Measurements from ENCODE around the gene ATG13.
"Not testable (repeated sequence)": the region's sequence is repeated elsewhere in the genome, so short reads cannot be mapped to it uniquely, and the experiment has no call there.

The ATG13 gene

GRCh38 chr11:46617134-46617971 is at the start of gene ATG13, which contains the start of gene HARBI1:
TSS of gene ATG13 (plus strand) at chr11:46617553. CDS start at chr11:46644292, 26,739 bp downstream.
TSS of gene HARBI1 (minus strand) at chr11:46617227. CDS start at chr11:46616237, 990 bp downstream.
- DNase-seq (ENCODE audit: low read depth in 1 of 2, low spot score in 1 of 2), result peak; percentile 80 to 90

DNA sequence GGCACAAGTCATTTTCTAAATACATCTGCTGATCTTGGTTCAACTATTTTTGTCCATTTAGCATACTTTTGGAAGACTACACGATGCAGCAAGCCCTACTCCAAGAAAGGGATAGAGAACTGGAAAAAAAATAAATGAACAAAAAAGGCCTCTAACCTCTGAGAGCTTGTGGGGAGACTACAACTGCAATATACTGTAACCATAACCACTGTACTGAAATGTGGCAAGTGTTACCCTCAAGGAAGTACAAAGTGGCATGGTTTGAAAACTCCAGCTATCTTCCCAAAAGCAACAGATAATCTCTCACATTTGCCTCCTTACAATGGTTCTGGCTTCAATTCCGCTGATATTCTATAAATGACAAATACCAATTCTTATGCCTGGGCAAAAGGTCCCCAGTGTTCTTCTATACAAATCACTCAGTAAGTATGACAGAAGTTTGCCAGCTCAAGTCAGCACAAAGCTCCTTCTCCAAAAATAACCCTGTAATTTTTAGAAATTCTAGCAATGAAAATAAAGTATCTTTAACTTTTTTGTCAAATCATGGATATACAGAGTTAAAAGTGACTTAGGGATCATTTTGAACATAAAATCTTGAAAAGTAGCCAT is 46.5 kb upstream of the ATG13 start:
- no peak for DNase-seq (ENCODE audit: low read depth in 1 of 2, low spot score in 1 of 2)

DNA sequence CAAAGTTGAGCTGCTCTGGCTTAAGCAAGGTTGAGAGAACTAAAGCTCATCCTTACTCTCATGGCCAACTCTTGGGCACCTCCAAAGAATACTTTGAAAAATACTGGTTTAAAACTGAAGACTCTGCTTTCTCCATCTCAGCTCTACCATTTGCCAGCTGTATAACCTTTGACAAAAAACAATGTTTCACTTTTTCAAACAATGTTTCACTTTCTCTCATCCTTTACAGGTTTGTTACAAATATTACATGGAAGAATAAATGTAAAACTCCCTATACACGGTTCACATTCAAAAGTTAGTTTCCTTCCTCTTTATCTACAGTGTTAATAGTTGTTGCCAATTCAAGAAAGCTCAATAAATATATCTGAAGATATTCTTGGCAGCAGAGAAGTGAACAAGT is 42.7 kb upstream of the ATG13 start:
- no peak for DNase-seq (ENCODE audit: low read depth in 1 of 2, low spot score in 1 of 2)

DNA sequence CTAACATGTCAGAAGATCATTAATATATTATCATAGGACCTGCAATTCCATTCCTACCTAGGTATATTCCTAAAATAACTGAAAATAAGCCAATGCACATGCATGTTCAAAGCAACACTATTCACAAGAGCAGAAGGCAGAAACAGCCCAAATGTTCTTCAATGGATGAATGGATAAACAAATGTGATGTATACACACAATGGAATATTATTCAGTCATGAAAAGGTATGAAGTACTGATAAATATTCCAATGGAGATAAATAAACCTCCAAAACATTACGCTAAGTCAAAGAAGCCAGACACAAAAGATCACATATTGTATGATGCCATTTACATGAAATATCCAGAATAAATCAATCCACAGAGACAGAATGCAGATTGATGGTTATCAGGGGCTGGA is 40.3 kb upstream of the ATG13 start:
- no peak for DNase-seq (ENCODE audit: low read depth in 1 of 2, low spot score in 1 of 2)

DNA sequence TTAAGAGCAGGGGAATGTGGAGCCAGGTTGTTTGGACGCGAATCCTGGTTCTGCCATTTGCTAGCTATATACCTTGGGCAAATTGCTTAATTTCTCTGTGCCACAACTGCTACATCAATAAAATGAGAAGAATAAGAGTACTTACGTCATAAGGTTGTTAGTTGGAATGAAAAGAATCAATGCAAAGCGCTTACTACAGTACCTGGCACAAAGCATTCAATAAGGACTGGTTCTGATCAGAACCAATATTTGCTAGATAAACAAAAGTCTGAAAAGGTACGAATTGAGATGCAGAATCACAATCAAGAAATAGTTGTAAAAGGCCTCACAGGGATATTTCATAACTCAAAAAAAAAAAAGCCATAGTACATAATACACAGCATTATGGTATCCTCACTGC is 34.8 kb upstream of the ATG13 start:
- no peak for DNase-seq (ENCODE audit: low read depth in 1 of 2, low spot score in 1 of 2)

DNA sequence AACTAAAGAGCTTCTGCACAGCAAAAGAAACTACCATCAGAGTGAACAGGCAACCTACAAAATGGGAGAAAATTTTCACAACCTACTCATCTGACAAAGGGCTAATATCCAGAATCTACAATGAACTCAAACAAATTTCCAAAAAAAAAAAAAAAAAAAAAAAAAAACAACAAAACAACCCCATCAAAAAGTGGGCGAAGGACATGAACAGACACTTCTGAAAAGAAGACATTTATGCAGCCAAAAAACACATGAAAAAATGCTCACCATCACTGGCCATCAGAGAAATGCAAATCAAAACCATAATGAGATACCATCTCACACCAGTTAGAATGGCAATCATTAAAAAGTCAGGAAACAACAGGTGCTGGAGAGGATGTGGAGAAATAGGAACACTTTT is 33.8 kb upstream of the ATG13 start:
- not testable (repeated sequence) for DNase-seq (ENCODE audit: low read depth in 1 of 2, low spot score in 1 of 2)

DNA sequence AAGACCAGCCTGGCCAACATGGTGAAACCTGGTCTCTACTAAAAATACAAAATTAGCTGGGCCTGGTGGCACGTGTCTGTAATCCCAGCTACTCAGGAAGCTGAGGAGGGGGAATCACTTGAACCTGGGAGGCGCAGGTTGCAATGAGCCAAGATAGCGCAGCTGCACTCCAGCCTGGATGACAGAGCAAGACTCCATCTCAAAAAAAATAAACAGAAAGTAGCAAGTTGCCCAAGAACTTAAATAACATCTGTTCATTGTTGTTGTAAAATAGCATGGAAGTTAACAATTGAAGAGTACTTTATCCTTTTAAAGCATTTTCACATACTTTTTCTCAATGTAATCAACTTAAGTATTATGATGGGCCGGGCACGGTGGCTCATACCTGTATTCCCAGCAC is 29.2 kb upstream of the ATG13 start:
- DNase-seq (ENCODE audit: low read depth in 1 of 2, low spot score in 1 of 2), result no peak

DNA sequence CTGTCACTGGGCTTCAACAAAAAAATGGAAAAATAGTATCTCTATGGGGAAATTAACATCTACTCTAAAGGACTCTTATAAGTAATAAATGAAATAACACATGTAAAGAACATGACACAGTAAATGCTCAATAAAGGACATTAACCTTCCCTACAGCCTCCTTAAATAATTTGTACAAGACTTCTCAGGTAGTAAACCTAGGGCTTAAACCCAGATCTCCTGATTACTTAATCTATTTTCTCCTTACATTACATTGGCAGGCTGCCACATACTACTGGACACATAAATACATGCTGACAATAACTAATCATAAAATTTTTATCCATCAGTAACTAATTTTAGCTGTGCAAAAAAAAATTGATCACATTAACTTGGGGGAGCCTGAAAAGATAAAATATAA is 28.4 kb upstream of the ATG13 start:
- no peak for DNase-seq (ENCODE audit: low read depth in 1 of 2, low spot score in 1 of 2)

DNA sequence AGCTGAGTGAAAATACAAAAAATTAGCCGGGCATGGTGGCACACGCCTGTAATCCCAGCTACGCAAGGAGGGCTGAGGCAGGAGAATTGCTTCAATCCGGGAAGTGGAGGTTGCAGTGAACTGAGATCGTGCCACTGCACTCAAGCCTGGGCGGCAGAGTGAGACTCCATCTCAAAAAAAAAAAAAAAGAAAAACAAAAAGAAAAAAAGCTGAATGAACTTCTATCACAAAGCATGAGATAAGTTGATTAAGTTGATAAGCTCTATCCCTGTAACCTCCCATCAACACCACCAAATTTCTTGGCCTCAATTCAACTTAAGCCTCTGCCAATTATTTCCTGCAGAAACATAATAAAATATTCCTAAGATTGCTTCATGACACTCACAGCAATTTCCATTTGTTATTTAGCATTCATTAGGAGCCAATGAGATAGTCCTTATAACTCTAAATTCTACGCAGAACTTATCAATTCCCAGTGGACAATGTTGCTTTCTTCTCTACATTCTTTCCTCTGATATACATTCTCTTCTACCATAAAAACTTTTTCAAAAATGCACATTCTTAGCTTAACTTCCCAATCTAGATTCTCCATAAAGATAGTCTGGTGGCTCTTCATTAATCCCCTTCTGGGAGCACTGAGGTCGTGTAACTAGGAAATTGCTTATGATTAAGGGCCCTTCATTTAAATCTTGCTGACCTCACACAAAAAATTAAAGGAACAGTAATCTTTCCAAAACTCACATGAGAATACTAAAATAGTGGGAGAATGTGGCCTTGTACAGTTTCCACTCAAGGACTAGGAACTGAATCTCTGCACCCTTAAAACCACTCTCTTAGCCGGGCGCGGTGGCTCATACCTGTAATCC is 26.4 kb upstream of the ATG13 start:
- DNase-seq (ENCODE audit: low read depth in 1 of 2, low spot score in 1 of 2), result no peak

GRCh38 chr11:46593550-46594373 is 23.6 kb upstream of the ATG13 start, which contains the start of gene AMBRA1:
TSS of gene AMBRA1 (minus strand) at chr11:46594023. CDS start at chr11:46548380, 45,643 bp downstream.
- peak; percentile 61 for DNase-seq (ENCODE audit: low read depth in 1 of 2, low spot score in 1 of 2)

- DNase-seq (ENCODE audit: low read depth in 1 of 2, low spot score in 1 of 2), result no peak
Measured at GRCh38 chr11:46594374-46594700, 23.0 kb upstream of the ATG13 start.

DNA sequence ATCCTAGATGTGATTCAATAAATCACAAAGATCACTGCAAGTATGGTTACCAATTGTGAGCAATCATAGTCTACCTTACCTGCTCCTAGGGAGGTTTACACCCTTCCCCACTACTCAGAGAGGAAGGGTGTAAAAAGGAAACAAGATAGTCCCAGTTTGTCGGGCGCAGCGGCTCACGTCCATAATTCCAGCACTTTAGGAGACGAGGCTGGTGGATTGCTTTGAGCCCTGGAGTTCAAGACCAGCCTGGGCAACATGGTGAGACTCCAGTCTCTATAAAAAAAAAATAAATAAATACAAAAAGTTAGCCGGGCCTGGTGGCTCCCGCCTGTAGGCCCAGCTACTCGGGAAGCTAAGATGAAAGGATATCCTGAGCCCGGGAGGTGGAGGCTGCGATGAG is 22.6 kb upstream of the ATG13 start:
- no peak for DNase-seq (ENCODE audit: low read depth in 1 of 2, low spot score in 1 of 2)

DNA sequence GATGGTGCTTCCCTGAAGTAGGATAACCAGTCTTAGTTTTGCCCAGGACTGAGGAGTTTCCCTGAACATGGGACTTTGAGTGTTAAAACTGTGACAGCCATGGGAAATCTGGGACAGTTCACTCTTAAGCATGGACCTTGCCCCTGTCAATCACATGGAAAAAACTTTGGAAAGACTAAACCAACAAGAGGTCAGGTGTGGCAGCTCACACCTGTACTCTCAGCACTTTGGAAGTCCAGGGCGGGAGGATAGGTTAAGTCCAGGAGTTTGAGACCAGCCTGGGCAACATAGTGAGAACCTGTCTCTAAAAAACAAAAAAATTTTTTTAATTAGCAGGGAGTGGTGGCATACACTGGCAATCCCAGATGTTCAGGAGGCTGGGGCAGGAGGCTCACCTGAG is 20.2 kb upstream of the ATG13 start:
- DNase-seq (ENCODE audit: low read depth in 1 of 2, low spot score in 1 of 2), result no peak

- DNase-seq (ENCODE audit: low read depth in 1 of 2, low spot score in 1 of 2), result no peak
Measured at GRCh38 chr11:46597609-46598219, 19.6 kb upstream of the ATG13 start.

- no peak for DNase-seq (ENCODE audit: low read depth in 1 of 2, low spot score in 1 of 2)
Measured at GRCh38 chr11:46599340-46600193, 17.8 kb upstream of the ATG13 start.

DNA sequence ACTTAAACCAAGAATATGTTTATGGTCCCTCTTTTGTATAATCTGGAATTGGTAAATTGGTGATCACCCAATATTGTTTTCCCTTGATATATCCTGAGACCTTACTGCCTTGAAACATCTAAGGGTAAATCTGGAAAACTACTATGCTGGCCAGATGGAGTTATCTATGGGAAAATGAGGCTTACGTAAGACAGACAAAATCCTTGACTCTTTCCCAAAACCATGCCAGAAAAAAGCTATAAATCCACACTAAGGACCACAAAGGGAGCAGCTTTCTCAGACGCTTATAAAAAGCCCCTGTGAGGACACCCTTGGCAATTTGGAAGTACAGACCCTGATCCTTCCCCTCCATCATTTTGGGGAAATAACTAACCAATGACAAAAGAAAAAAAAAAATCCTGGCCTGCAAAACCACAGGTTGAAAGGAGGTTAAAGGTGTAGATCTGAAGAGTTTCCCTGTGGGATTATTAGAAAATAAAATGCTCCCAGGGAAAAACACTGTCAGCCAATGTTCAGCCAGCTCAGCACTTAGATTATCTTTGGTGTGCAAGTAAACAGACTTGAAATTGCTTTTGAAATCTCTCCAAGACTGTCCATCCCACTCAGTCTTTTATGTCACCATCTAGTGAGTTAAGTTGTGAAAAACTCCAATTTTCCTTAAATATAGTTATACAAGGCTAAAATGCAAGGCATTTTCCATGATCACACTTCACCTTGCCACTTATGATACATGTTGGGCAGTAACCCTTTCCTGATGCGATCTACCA is 17.0 kb upstream of the ATG13 start:
- DNase-seq (ENCODE audit: low read depth in 1 of 2, low spot score in 1 of 2), result no peak

- DNase-seq (ENCODE audit: low read depth in 1 of 2, low spot score in 1 of 2), result no peak
Measured at GRCh38 chr11:46601129-46601528, 16.2 kb upstream of the ATG13 start.

GRCh38 chr11:46603704-46604308 is 13.5 kb upstream of the ATG13 start:
- no peak for DNase-seq (ENCODE audit: low read depth in 1 of 2, low spot score in 1 of 2)
